ENCODE results near the gene AFF2.

AFF2 gene

GRCh38 chrX:148592595-148592994, 92.2 kb downstream of the AFF2 start:
- no peak for DNase-seq

- DNase-seq, result no peak
Observed at GRCh38 chrX:148593146-148593545, 92.7 kb downstream of the AFF2 start.

GRCh38 chrX:148593987-148594386, 93.6 kb downstream of the AFF2 start:
- DNase-seq, result no peak

GRCh38 chrX:148599404-148599803, 99.0 kb downstream of the AFF2 start:
- DNase-seq, result no peak

- DNase-seq, result no peak
Observed at GRCh38 chrX:148600131-148600530, 99.7 kb downstream of the AFF2 start.

- DNase-seq, result no peak
Observed at GRCh38 chrX:148600581-148600980, 100.2 kb downstream of the AFF2 start.

- DNase-seq, result no peak
Observed at GRCh38 chrX:148601034-148601433, 100.6 kb downstream of the AFF2 start.

- DNase-seq, result no peak
Observed at GRCh38 chrX:148609515-148610327, 109.3 kb downstream of the AFF2 start.

- DNase-seq, result no peak
Observed at GRCh38 chrX:148610328-148610698, 109.9 kb downstream of the AFF2 start.

- no peak for DNase-seq
Observed at GRCh38 chrX:148611993-148612392, 111.6 kb downstream of the AFF2 start.

- no peak for DNase-seq
Observed at GRCh38 chrX:148612431-148612830, 112.0 kb downstream of the AFF2 start.

GRCh38 chrX:148613636-148614035, 113.2 kb downstream of the AFF2 start:
- no peak for DNase-seq

- no peak for DNase-seq
Observed at GRCh38 chrX:148615491-148615890, 115.1 kb downstream of the AFF2 start.

GRCh38 chrX:148618470-148619445, 118.3 kb downstream of the AFF2 start:
- DNase-seq, result no peak

- no peak for DNase-seq
Observed at GRCh38 chrX:148620023-148620422, 119.6 kb downstream of the AFF2 start.

- no peak for DNase-seq
Observed at GRCh38 chrX:148624951-148625474, 124.6 kb downstream of the AFF2 start.

- DNase-seq, result no peak
Observed at GRCh38 chrX:148628621-148629020, 128.2 kb downstream of the AFF2 start.

- DNase-seq, result no peak
Observed at GRCh38 chrX:148629434-148629833, 129.0 kb downstream of the AFF2 start.

- DNase-seq, result no peak
Observed at GRCh38 chrX:148632444-148632843, 132.0 kb downstream of the AFF2 start.

GRCh38 chrX:148633218-148633908, 132.9 kb downstream of the AFF2 start:
- DNase-seq, result no peak

GRCh38 chrX:148634591-148634990, 134.2 kb downstream of the AFF2 start:
- no peak for DNase-seq

- DNase-seq, result no peak
Observed at GRCh38 chrX:148643460-148643859, 143.0 kb downstream of the AFF2 start.

- DNase-seq, result no peak
Observed at GRCh38 chrX:148647651-148648050, 147.2 kb downstream of the AFF2 start.

All from stimulated activated CD4-positive, alpha-beta T cell treated with anti-CD3 and anti-CD28 coated beads, Interleukin-2, amount 100 ng/mL, for 48 hours (primary cell).